ENCODE results near the gene SLAMF7. TPM values are rescaled to one million over a fixed set of nuclear protein-coding genes. Genes with fewer than 3 reads are reported as not detected.

Gene SLAMF7
- total and polyA plus RNA-seq, 2 experiments from 2014 or later, result 0.11 TPM; not detected in 1

GRCh38 chr1:160798439-160798838 lies 59.4 kb downstream of the SLAMF7 start (continued):
- TF ChIP-seq, protein P1, sequence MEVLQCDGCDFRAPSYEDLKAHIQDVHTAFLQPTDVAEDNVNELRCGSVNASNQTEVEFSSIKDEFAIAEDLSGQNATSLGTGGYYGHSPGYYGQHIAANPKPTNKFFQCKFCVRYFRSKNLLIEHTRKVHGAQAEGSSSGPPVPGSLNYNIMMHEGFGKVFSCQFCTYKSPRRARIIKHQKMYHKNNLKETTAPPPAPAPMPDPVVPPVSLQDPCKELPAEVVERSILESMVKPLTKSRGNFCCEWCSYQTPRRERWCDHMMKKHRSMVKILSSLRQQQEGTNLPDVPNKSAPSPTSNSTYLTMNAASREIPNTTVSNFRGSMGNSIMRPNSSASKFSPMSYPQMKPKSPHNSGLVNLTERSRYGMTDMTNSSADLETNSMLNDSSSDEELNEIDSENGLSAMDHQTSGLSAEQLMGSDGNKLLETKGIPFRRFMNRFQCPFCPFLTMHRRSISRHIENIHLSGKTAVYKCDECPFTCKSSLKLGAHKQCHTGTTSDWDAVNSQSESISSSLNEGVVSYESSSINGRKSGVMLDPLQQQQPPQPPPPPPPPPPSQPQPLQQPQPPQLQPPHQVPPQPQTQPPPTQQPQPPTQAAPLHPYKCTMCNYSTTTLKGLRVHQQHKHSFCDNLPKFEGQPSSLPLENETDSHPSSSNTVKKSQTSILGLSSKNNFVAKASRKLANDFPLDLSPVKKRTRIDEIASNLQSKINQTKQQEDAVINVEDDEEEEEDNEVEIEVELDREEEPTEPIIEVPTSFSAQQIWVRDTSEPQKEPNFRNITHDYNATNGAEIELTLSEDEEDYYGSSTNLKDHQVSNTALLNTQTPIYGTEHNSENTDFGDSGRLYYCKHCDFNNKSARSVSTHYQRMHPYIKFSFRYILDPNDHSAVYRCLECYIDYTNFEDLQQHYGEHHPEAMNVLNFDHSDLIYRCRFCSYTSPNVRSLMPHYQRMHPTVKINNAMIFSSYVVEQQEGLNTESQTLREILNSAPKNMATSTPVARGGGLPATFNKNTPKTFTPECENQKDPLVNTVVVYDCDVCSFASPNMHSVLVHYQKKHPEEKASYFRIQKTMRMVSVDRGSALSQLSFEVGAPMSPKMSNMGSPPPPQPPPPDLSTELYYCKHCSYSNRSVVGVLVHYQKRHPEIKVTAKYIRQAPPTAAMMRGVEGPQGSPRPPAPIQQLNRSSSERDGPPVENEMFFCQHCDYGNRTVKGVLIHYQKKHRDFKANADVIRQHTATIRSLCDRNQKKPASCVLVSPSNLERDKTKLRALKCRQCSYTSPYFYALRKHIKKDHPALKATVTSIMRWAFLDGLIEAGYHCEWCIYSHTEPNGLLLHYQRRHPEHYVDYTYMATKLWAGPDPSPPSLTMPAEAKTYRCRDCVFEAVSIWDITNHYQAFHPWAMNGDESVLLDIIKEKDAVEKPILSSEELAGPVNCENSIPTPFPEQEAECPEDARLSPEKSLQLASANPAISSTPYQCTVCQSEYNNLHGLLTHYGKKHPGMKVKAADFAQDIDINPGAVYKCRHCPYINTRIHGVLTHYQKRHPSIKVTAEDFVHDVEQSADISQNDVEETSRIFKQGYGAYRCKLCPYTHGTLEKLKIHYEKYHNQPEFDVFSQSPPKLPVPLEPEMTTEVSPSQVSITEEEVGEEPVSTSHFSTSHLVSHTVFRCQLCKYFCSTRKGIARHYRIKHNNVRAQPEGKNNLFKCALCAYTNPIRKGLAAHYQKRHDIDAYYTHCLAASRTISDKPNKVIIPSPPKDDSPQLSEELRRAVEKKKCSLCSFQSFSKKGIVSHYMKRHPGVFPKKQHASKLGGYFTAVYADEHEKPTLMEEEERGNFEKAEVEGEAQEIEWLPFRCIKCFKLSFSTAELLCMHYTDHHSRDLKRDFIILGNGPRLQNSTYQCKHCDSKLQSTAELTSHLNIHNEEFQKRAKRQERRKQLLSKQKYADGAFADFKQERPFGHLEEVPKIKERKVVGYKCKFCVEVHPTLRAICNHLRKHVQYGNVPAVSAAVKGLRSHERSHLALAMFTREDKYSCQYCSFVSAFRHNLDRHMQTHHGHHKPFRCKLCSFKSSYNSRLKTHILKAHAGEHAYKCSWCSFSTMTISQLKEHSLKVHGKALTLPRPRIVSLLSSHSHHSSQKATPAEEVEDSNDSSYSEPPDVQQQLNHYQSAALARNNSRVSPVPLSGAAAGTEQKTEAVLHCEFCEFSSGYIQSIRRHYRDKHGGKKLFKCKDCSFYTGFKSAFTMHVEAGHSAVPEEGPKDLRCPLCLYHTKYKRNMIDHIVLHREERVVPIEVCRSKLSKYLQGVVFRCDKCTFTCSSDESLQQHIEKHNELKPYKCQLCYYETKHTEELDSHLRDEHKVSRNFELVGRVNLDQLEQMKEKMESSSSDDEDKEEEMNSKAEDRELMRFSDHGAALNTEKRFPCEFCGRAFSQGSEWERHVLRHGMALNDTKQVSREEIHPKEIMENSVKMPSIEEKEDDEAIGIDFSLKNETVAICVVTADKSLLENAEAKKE (CRISPR knock-in tag; IDR thresholded peaks at IDR 0.05), result no peak
- no peak for TF ChIP-seq STAT1 (IDR thresholded peaks at IDR 0.05; ENCODE audit: unreplicated experiment)

- Mint-ChIP-seq H3K4me3 (no peak overlapping the region), H3K9me3 (no peaks in the 10 kb centered on the region; the same call in 2 of the 3 replicates), H3K36me3 (ENCODE audit: low read depth) (no peaks in the 10 kb centered on the region), H3K27ac (no peak overlapping the region), H3K4me1 (no peaks in the 10 kb centered on the region), H3K27me3 (ENCODE audit: insufficient read depth, low read depth, poor library complexity) (no peaks in the 10 kb centered on the region)
- no peak overlapping the region for H2AFZ ChIP-seq
- no peaks in the 10 kb centered on the region for H4K20me1 ChIP-seq (replicated peaks; ENCODE audit: insufficient read depth)
- H3K27ac ChIP-seq (ENCODE audit: low read depth), result no peak overlapping the region
- H3K9me2 ChIP-seq (ENCODE audit: insufficient read depth), result no peaks in the 10 kb centered on the region; the same call in 1 of the 2 replicates
- no peak for DNase-seq (ENCODE audit: low spot score)
- no peaks in the 10 kb centered on the region for H3K36me3 ChIP-seq (ENCODE audit: insufficient read depth)
- H3K79me2 ChIP-seq (replicated peaks; ENCODE audit: insufficient read depth), result no peaks in the 10 kb centered on the region
- H3K4me2 ChIP-seq, result no peak overlapping the region
- no peaks in the 10 kb centered on the region for H3K4me1 ChIP-seq (ENCODE audit: insufficient read depth)
- ATAC-seq, result no peak
- H3K27me3 ChIP-seq (ENCODE audit: insufficient read depth), result no peaks in the 10 kb centered on the region
- no peak for TF ChIP-seq NANOG (IDR thresholded peaks at IDR 0.05; ENCODE audit: borderline replicate concordance)
- TF ChIP-seq ZNF331 (CRISPR knock-in tag; IDR thresholded peaks at IDR 0.05; ENCODE audit: low read depth), result no peak
- TF ChIP-seq ZNF114 (CRISPR knock-in tag; IDR thresholded peaks at IDR 0.05), result no peak
- TF ChIP-seq STAT1 (IDR thresholded peaks at IDR 0.05; ENCODE audit: unreplicated experiment), result no peak
- no peak for TF ChIP-seq ETS1 (IDR thresholded peaks at IDR 0.05)
- no peaks in the 10 kb centered on the region for H3F3A ChIP-seq (replicated peaks; ENCODE audit: low read depth)
- no peak overlapping the region for H3K4me3 ChIP-seq
These were observed 60.6 kb downstream of the SLAMF7 start for GRCh38 chr1:160799641-160800040.
